GM08714 (cell line): ENCODE results near the gene ABCB6.
A peak's percentile ranks its signal among the peaks of the same experiment; 100 is the strongest.

Experiments
- H3K4me3 ChIP-seq: fragments of 200-500 bp; sonication (Bioruptor generic); 2 replicates; pipeline ENCODE4 v1.5.1; 2014; ENCODE audit warnings: mild to moderate bottlenecking, low read length, inconsistent platforms
- ZNF274 ChIP-seq: IDR thresholded peaks from 2 replicates; pipeline ENCODE4 v1.6.1; 2012; ENCODE audit warnings: mild to moderate bottlenecking, low read depth, low read length

Gene ABCB6

DNA sequence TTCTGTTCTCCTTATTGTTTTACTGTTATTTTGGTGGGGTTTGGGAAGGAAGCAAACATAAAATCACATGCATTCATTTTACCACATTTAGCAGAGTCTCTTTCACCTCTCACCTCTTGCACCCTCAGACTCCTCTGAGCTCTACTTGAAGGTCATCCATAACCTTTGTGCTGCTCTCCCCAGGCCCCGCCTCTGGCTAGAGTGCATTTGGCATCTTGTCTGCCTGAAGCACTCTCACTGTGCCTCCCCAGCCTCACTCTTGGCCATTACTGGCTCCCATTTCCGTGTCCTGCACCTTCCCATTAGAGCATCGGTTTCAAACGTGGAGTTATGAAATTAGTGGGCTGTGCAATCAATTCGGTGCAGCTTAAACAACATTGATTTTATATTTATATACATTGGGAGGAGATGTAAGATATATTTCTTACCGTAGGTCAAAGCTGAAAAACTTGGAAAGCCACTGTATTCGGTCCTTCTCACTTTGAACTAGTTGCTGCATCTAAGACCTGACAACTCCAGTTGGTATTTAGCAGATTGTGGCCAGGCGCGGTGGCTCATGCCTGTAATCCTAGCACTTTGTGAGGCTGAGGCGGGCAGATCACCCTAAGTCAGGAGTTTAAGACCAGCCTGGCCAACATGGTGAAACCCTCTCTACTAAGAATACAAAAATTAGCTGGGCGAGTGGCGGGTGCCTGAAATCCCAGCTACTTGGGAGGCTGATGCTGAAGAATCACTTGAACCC, 19.1 kb downstream of the ABCB6 start:
- no peak overlapping the region for H3K4me3 ChIP-seq
- no peak for TF ChIP-seq ZNF274

DNA sequence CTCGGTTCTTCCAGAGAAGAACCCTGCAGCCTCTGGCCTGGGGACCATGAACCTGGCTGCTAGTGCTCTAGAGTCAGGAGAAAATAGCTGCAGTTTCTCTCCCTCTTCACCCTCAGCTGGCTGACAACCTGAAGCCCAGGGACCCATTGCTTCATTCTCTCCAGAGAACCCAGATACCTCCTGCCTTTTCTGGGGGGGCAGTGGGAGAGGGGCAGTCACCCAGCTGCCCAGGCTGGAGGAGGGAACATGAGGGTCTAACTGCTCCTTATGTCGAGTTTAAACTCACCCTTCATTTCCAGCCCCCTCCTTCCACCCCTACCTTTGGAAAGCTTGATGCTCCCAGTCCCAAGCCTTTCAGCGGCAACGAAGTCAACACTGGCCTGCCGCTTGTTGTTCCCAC, 19.8 kb downstream of the ABCB6 start:
- no peak for TF ChIP-seq ZNF274
- H3K4me3 ChIP-seq = no peak overlapping the region

DNA sequence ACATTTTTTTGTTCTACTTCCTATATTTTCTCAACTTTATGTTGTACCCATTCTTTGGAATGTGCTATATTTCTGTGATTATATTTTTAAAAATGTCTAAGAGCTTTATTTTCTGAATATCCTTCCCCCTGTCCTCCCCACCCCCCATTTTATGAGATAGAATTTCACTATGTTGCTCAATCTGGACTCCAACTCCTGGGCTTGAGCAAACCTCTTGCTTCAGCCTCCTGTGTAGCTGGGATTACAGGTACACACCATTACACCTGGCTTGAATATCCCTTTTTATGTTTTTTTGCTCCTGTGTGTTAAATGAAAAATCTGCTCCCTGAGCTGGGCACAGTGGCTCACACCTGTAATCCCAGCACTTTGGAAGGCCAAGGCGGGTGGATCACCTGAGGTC, 21.4 kb downstream of the ABCB6 start:
- no peak overlapping the region for H3K4me3 ChIP-seq
- no peak for TF ChIP-seq ZNF274

DNA sequence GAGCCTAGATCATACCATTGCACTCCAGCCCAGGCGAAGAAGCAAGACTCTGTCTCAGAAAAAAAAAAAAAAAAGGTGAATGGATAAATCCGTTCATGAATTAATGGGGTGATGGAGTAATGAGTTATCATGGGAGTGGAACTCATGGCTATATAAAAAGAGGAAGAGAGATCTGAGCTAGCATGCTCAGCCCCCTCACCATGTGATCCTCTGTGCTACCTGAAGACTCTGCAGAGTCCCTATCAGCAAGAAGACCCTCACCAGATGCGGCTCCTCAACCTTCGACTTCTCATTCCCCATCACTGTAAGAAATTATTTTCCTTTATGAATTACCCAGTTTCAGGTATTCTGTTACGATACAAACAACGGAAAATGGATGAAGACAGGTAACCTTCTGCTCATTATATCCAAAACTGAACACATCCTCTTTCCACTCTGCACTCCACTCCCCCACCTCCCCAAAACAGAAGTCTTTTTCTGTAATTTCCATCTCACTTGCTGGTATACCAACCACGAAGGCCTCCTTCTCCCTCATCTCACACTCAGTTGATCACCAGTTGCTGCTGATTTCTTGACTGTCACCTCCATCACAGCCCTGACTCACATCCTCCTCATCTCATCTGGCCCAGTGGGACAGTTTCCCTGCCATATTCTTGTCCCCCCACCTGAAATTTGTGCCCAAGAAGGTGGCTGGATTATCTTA, 31.9 kb downstream of the ABCB6 start:
- TF ChIP-seq ZNF274 = no peak
- H3K4me3 ChIP-seq = no peak overlapping the region

DNA sequence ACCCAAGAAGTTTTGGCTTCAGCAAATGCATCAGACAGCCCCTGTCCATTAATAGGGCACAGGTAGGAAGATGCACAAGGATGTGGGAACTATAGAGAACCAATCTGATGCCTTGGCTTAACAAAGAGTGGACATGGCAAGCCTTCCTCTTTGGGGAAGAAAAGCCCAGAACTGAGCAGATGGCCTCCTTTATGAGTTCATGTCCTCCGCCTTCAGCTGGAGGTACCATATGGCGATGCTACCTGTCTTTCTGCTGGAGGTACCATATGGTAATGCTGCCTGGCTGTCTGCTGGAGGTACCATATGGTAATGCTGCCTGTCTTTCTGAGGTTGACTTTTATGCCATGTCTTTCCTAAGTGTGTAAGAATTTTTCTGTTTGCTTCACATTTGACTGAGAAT, 34.6 kb downstream of the ABCB6 start:
- H3K4me3 ChIP-seq = no peak overlapping the region
- no peak for TF ChIP-seq ZNF274

DNA sequence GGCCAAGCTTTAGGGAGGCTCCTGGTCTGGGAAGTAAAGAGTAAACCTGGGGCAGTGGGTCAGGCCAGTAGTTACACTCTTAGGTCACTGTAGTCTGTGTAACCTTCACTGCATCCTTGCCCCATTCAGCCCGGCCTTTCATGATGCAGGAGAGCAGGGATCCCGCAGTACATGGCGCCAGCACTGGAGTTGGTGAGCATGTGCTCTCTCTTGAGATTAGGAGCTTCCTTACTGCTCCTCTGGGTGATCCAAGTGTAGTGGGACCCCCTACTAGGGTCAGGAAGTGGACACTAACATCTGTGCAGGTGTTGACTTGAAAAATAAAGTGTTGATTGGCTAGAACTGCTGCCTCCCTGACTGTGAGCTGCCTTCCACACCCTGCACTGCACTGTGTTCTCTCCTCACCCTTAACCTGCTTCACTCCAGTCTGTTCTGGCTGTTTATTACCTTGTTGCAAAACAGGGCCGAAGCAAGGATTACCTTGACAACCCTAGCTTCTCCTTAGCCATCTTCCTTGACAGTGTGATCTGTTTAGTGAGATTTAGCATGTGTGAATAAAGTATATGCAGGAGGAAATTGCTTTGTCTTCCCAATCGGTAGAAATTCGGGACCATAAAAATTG, 35.5 kb downstream of the ABCB6 start:
- no peak overlapping the region for H3K4me3 ChIP-seq
- no peak for TF ChIP-seq ZNF274

DNA sequence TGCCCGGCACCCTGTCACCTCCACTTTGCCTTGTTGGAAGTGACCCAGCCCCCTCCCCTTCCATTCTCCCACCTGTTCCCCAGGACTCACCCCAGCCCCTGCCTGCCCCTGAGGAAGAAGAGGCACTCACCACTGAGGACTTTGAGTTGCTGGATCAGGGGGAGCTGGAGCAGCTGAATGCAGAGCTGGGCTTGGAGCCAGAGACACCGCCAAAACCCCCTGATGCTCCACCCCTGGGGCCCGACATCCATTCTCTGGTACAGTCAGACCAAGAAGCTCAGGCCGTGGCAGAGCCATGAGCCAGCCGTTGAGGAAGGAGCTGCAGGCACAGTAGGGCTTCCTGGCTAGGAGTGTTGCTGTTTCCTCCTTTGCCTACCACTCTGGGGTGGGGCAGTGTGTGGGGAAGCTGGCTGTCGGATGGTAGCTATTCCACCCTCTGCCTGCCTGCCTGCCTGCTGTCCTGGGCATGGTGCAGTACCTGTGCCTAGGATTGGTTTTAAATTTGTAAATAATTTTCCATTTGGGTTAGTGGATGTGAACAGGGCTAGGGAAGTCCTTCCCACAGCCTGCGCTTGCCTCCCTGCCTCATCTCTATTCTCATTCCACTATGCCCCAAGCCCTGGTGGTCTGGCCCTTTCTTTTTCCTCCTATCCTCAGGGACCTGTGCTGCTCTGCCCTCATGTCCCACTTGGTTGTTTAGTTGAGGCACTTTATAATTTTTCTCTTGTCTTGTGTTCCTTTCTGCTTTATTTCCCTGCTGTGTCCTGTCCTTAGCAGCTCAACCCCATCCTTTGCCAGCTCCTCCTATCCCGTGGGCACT, 36.2 kb downstream of the ABCB6 start:
- no peak overlapping the region for H3K4me3 ChIP-seq
- no peak for TF ChIP-seq ZNF274

DNA sequence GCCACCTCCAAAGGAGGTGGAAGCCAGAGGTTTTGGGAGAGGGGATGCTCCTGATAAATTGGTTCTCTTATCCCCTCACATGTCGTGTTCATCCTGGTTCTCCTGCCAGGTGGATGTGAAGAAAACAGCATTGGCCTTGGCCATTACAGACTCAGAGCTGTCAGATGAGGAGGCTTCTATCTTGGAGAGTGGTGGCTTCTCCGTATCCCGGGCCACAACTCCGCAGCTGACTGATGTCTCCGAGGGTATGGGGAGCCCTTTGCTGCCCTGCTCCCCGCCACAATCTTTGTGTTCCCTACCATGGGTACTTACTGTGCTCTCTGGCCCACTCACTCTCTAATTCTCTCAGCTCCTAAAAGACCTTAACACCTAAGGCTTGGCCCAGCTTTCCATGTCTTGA, 37.2 kb downstream of the ABCB6 start:
- TF ChIP-seq ZNF274 = no peak
- no peak overlapping the region for H3K4me3 ChIP-seq

DNA sequence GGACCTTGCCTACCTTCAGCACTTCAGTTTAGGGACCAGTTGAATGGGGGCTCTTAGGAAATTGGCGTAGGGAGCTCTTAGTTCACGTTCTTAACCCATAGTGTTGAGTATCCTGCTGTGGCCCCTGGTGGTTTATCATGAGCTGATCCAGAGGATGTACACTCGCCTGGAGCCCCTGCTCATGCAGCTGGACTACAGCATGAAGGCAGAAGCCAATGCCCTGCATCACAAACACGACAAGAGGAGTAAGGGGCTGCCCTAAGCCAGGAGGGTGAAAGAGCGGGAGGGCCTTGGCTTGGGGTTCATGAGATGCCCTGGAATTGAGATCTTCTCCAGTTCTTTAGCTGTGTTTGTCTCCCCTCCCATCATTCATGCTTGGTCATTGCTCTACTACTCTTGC, 37.8 kb downstream of the ABCB6 start:
- TF ChIP-seq ZNF274 = no peak
- no peak overlapping the region for H3K4me3 ChIP-seq

DNA sequence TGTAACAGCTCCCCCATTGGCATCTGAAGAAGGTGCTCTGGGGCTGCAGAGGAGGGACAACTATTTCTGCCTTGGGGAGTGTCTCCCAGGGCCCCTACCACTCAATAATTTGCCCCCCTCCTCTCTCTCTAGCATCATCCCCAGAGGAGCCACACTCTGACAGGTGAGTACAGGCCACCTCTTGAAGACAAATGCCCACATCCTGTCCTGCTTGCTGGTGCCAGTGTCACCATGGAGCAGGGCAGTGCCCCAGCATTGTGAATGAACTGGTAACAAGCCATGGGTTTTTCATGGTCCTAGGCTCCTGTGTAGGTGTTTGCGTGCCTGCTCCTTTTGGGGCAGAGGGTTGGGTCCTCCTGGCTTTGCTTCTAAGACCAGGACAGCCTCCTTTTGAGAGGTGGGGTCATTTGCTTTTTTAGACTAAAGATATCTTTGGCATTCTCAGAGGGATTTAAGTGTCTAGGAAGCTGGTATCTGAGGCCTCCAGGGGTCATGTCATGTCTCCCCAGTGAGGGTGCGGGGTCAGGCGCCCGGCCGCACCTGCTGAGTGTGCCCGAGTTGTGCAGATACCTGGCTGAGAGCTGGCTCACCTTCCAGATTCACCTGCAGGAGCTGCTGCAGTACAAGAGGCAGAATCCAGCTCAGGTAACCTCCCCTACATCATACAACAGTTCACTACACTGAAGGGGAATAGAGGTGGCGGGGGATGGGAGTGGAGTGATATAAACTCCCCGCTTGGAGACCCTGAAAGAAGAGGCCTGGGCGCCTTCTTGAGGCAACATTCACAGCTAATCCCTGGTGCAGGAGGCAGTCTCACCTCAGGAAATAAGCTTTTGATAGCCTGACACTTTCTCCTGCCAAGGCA, 38.9 kb downstream of the ABCB6 start:
- no peak for TF ChIP-seq ZNF274
- no peak overlapping the region for H3K4me3 ChIP-seq

DNA sequence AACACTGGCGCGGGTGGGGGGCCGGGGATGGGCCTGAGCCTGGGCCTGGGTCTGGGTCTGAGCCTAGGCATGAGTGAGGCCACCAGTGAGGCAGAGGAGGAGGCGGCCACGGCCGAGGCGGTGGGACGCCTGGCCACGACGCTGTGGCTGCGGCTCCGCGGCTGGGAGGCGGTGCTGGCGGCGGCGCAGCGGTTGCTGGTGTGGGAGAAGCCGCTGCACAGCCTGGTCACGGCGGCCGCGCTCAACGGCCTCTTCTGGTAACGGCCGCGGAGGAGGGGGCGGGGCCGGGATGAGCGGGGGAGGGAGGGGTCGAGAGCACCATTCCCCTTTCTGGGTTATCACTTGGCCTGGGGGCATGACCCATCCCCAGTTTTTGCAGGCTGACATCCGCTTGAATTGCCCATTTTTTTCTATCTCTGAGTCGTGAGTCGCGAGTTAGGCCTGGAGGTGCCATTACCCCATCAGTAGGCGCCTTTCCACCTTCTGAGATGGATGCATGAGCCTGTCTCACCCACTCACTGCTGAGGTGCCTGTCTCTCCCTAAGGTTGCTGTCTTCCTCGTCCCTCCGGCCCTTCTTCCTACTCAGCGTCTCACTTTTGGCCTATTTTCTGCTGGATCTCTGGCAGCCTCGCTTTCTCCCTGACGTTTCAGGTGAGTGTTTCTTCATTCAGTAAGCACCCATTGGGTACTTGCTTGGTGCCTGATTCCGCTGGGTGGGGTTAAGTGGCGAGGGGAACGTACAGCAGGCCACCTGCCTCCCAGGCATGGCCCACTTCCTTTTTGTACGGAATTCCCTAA, 40.2 kb downstream of the ABCB6 start:
- H3K4me3 ChIP-seq = peak overlapping the region; percentile 68
- no peak for TF ChIP-seq ZNF274

DNA sequence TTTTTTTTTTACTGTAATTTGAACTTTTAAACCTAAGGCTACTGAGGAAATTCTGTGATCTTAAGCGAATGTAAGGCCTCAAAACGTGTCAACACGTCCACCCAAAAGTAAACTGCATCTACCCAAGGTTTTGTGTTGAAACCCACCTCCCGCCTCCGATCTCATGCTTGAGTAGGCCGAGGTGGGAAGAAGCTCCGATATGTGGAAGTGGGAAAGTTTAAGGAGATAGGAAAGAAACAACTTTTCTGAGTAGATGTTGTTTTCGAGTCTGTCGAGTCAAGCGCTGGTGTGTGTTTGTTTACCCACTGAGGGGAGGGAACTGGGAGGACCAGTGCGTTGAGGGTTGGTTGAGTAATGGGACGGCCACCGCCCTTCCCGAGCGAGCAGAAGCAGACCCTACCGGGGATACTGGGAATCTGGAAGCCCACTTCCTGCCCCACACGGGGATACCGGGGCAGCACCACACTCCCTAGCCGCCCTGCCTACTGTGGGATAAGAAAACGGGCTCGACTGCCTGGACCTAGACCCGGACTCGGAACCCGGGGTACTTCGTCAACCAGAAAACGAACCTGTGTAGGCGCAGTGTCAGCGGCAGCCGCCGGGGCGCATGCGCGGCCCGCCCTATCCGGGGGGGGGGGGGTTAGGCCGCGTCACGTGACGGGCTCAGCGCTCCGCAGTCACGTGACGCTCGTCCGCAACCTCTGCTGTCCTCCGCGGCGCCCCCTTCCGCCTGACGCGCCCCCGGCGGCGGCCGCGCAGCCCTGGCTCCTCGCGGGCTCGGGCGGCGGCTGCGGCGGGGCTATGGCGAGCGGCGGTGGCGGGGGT, 41.0 kb downstream of the ABCB6 start, which contains the start of gene RETREG2:
Gene RETREG2 (plus strand): TSS at position 724 of the 825 bp plus-strand sequence. CDS start 78 bp downstream, at position 802.
- peak within 1 kb of the TSS; percentile 68 for H3K4me3 ChIP-seq
- no peak for TF ChIP-seq ZNF274
